GM12864 (cell line): ENCODE data around the gene SIN3B.

ENCODE experiments used
- DNase-seq: peaks from one replicate; pipeline ENCODE4 v3.0.0-alpha.2; 2011; ENCODE audit warnings: low read depth
- H3K4me3 ChIP-seq: 2 replicates; pipeline ENCODE4 v1.5.1; 2011; ENCODE audit warnings: mild to moderate bottlenecking, low read depth, low read length, control low read depth
- TF ChIP-seq, protein P1 (sequence below): IDR thresholded peaks from 2 replicates; pipeline ENCODE4 v1.5.1; 2011; ENCODE audit warnings: low read depth, mild to moderate bottlenecking, moderate library complexity, low read length, control low read depth, inconsistent platforms; ENCODE audit errors: missing control alignments

SIN3B gene

DNA sequence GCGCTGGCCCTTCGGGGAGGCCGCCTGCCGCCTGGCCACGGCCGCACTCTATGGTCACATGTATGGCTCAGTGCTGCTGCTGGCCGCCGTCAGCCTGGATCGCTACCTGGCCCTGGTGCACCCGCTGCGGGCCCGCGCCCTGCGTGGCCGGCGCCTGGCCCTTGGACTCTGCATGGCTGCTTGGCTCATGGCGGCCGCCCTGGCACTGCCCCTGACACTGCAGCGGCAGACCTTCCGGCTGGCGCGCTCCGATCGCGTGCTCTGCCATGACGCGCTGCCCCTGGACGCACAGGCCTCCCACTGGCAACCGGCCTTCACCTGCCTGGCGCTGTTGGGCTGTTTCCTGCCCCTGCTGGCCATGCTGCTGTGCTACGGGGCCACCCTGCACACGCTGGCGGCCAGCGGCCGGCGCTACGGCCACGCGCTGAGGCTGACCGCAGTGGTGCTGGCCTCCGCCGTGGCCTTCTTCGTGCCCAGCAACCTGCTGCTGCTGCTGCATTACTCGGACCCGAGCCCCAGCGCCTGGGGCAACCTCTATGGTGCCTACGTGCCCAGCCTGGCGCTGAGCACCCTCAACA lies 60.8 kb downstream of the SIN3B start:
- H3K4me3 ChIP-seq, result no peak overlapping the region
- DNase-seq, result no peak
- TF ChIP-seq, protein P1, sequence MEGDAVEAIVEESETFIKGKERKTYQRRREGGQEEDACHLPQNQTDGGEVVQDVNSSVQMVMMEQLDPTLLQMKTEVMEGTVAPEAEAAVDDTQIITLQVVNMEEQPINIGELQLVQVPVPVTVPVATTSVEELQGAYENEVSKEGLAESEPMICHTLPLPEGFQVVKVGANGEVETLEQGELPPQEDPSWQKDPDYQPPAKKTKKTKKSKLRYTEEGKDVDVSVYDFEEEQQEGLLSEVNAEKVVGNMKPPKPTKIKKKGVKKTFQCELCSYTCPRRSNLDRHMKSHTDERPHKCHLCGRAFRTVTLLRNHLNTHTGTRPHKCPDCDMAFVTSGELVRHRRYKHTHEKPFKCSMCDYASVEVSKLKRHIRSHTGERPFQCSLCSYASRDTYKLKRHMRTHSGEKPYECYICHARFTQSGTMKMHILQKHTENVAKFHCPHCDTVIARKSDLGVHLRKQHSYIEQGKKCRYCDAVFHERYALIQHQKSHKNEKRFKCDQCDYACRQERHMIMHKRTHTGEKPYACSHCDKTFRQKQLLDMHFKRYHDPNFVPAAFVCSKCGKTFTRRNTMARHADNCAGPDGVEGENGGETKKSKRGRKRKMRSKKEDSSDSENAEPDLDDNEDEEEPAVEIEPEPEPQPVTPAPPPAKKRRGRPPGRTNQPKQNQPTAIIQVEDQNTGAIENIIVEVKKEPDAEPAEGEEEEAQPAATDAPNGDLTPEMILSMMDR, result no peak

DNA sequence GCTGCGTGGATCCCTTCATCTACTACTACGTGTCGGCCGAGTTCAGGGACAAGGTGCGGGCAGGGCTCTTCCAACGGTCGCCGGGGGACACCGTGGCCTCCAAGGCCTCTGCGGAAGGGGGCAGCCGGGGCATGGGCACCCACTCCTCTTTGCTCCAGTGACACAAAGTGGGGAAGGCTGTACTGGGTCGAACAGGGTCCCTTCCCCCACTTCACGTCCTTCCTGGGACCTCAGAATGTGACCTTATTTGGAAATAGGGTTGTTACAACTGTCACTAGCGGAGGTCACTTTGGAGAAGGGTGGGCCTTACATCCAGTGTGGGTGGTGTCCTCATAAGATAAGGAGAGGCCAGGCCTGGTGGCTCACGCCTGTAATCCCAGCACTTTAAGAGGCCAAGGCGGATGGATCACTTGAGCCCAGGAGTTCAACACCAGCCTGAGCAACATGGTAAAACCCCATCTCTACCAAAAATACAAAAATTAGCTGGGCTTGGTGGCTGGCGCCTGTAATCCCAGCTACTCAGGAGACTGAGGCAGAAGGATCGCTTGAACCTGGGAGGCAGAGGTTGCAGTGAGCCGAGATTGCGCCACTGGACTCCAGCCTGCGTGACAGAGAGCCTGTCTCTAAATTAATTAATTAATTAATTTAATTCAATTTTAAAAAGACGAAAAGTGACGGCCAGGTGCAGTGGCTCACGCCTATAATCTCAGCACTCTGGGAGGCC lies 61.4 kb downstream of the SIN3B start:
- no peak overlapping the region for H3K4me3 ChIP-seq

DNA sequence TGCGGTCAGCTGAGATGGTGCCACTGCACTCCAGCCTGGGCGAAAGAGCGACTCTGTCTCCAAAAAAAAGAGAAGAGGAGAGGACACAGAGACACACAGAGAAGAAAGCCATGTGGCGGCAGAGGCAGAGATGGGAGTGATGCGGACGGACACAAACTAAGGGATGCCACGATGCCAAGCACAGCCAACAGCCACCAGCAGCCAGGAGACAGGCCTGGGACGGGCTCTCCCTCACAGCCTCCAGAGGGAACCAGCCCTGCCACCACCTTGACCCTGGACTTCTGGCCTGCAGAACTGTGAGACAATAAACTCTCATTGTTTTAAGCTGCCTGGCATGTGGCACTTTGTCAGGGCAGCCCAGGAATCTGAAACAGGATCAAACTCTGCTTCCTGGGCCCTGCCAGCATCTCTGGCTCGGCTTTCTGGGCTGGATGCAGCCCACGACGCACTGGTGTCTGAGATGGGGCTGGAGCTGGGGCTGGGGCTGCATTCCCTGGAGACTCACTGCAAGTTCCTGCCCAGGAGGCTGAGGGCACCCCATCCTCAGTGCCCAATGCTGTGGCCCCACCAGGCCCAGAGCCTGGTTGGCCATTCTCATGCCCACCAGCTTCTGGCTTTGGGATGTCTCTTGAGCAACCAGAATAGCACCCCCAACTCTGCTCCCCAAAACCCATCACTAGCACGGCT lies 62.6 kb downstream of the SIN3B start:
- TF ChIP-seq, protein P1, result no peak
- no peak for DNase-seq
- no peak overlapping the region for H3K4me3 ChIP-seq

More for the DNA sequence above, 61.4 kb downstream of the SIN3B start:
- TF ChIP-seq, protein P1, result no peak
- DNase-seq, result no peak

DNA sequence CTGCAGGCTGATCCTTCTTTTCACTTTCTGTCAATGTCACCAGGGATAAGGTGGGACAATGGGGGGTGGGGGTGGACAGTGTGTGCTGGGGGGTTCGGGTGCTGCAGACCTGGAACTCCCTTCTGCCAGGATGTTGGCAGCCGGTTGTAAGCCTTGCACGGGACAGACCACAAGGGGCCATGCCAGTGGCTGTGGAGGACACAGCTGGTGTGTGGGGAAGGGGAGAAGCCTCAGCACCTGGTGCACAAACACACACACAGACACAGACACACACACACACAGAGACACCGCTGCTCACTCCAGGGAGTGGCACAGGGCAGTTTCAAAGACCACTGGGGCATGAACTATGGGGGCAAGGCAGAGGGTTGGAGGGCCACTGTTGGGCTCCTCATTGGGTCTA lies 63.2 kb downstream of the SIN3B start:
- H3K4me3 ChIP-seq, result no peak overlapping the region
- no peak for DNase-seq
- TF ChIP-seq, protein P1, result no peak

DNA sequence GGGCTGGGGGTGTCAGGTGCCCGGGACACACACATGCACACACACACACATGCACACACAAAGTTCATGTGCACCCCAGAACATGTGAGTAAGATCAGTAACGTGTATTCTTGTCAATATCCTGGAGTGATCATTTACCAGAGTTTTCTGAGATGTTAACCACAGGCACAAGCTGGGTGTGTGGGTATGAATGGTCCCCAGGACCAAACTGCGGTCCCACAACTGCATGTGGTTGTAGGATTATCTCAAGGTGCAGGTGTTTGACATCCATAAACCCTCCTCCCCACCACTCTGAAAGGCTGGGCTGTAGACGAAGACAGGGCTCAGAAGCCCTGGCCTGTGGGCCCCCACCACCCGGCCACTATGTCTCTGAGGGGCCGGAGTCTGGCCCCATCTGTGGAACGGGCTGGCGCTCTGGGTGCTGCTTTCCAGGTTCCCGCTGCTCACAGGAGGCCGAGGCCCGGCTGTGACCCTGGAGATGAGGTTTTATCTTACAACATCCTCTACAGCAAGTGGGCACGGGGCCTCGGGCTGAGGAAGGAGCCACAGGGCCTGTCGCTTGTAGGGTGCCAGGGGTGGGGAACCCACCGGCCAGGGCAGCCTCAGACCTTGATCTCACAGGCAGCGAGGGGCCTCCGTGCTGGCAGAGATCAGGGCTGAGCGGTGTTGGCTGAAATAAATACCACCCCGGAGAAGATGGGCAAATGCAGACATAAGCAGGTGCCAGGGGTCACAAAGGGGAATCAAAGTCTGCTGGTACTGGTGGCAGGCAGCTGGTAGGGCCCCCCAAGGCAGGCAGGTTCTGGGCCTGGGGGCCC lies 63.9 kb downstream of the SIN3B start:
- H3K4me3 ChIP-seq, result no peak overlapping the region
- TF ChIP-seq, protein P1, result no peak
- no peak for DNase-seq

DNA sequence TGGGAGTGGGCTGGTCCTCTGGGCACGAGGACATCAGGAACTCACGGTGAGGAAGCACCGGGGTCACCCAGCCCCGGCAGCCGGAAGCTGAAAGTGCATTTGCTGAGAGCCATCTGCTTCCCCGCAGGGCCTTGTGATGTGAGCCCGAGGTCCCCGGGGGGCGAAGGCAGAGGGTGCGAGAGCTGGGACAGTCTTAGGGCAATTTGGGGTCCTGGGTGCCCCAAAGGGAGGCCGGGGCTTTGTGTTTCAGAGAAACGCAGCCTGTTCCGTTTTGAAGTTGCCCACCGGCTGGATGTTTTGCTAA lies 64.4 kb downstream of the SIN3B start:
- no peak for DNase-seq
- TF ChIP-seq, protein P1, result no peak
- no peak overlapping the region for H3K4me3 ChIP-seq
